Activated CD4-positive, alpha-beta T cell treated with anti-CD3 and anti-CD28 coated beads, Interleukin-2, amount 10 ng/mL, durations not matched to agents 7 days and 5 days (primary cell): ENCODE results near the gene ABHD17C. TPM values are rescaled to one million over a fixed set of nuclear protein-coding genes. Genes with fewer than 3 reads are reported as not detected.
A peak's percentile ranks its signal among the peaks of the same experiment; 100 is the strongest.

Source experiments
- CTCF ChIA-PET: fragments of 350-600 bp; sonication (Branson Sonifier 250); formaldehyde crosslinking; loops from one replicate; lab custom pipeline; 2021; ENCODE audit warnings: antibody characterized with exemption; lab: Charles Lee
- POLR2A ChIA-PET: fragments of 350-600 bp; sonication (Branson Sonifier 250); formaldehyde crosslinking; loops from one replicate; lab custom pipeline; 2021; ENCODE audit warnings: antibody characterized with exemption; lab: Charles Lee
- DNase-seq: peaks from one replicate; pipeline ENCODE4 v3.0.0-alpha.2; 2020
- H3K27ac Mint-ChIP-seq: one replicate; pipeline ENCODE4 v1.8.0; 2021; ENCODE audit warnings: mild to moderate bottlenecking, moderate library complexity, mixed read lengths
- H3K27me3 Mint-ChIP-seq: one replicate; pipeline ENCODE4 v1.8.0; 2021; ENCODE audit warnings: mixed read lengths
- H3K36me3 Mint-ChIP-seq: one replicate; pipeline ENCODE4 v1.8.0; 2021; ENCODE audit warnings: low read depth, mixed read lengths
- H3K4me1 Mint-ChIP-seq: one replicate; pipeline ENCODE4 v1.8.0; 2021; ENCODE audit warnings: mixed read lengths
- H3K4me3 Mint-ChIP-seq: one replicate; pipeline ENCODE4 v1.8.0; 2021; ENCODE audit warnings: mild to moderate bottlenecking, moderate library complexity, mixed read lengths
- H3K9me3 Mint-ChIP-seq: one replicate; pipeline ENCODE4 v1.8.0; 2021; ENCODE audit warnings: mixed read lengths
- total RNA-seq, 2 experiments: library from RNA; stranded (reverse); gene quantifications; one replicate each; pipeline ENCODE4 v1.2.3, GENCODE V29; 2021

The ABHD17C gene
- total RNA-seq, 2 experiments from 2014 or later = 4.0 to 5.6 TPM

GRCh38 chr15:80777137-80777536 lies 82.0 kb downstream of the ABHD17C start:
- Mint-ChIP-seq H3K9me3 (no peaks in the 10 kb centered on the region), H3K27ac (no peak overlapping the region), H3K36me3 (no peaks in the 10 kb centered on the region), H3K4me3 (no peak overlapping the region), H3K27me3 (peaks cover 50% of the 10 kb centered on the region), H3K4me1 (peaks cover 11% of the 10 kb centered on the region)
- ChIA-PET CTCF (interaction anchor here (0.9 to 1.6 kb wide), 4 partner anchors 9 to 321 kb away, joined by 3 to 7 read pairs (median 4); no protein-coding TSS in a partner anchor), POLR2A (no interaction called here)
- no peak for DNase-seq

GRCh38 chr15:80777826-80778620 lies 82.9 kb downstream of the ABHD17C start:
- Mint-ChIP-seq H3K36me3 (no peaks in the 10 kb centered on the region), H3K27me3 (peaks cover 59% of the 10 kb centered on the region), H3K4me1 (peaks cover 15% of the 10 kb centered on the region), H3K27ac (no peak overlapping the region), H3K4me3 (no peak overlapping the region), H3K9me3 (no peaks in the 10 kb centered on the region)
- CTCF ChIA-PET = no interaction called here
- POLR2A ChIA-PET = no interaction called here
- no peak for DNase-seq

- no peaks in the 10 kb centered on the region for H3K9me3 Mint-ChIP-seq
- no peaks in the 10 kb centered on the region for H3K36me3 Mint-ChIP-seq
- CTCF ChIA-PET = no interaction called here
- H3K4me3 Mint-ChIP-seq = no peak overlapping the region
- DNase-seq = no peak
- peaks cover 59% of the 10 kb centered on the region for H3K27me3 Mint-ChIP-seq
- POLR2A ChIA-PET = no interaction called here
- H3K27ac Mint-ChIP-seq = no peak overlapping the region
- H3K4me1 Mint-ChIP-seq = peaks cover 21% of the 10 kb centered on the region
Observed at GRCh38 chr15:80778621-80778963, 83.5 kb downstream of the ABHD17C start.

- Mint-ChIP-seq H3K9me3 (no peaks in the 10 kb centered on the region), H3K4me1 (peaks cover 26% of the 10 kb centered on the region), H3K4me3 (peak within 1 kb of the TSS; percentile 61), H3K36me3 (no peaks in the 10 kb centered on the region), H3K27me3 (peaks cover 56% of the 10 kb centered on the region), H3K27ac (no peak within 1 kb of the TSS)
- CTCF ChIA-PET = interaction anchor here (0.6 to 1.2 kb wide), 6 partner anchors 136 to 360 kb away, joined by 3 to 4 read pairs (median 3); no protein-coding TSS in a partner anchor
- DNase-seq = peak; percentile 46
- POLR2A ChIA-PET = no interaction called here
Observed at GRCh38 chr15:80778964-80779657, 84.0 kb downstream of the ABHD17C start, which contains the start of gene CEMIP. TSS of gene CEMIP (plus strand) at chr15:80779370. CDS start at chr15:80873880, 94,510 bp downstream.

- no peak for DNase-seq
- POLR2A ChIA-PET = no interaction called here
- CTCF ChIA-PET = interaction anchor here (0.7 to 1.2 kb wide), 5 partner anchors 137 to 360 kb away, joined by 3 to 4 read pairs (median 3); no protein-coding TSS in a partner anchor
- Mint-ChIP-seq H3K36me3 (no peaks in the 10 kb centered on the region), H3K27ac (no peak overlapping the region), H3K27me3 (peaks cover 54% of the 10 kb centered on the region), H3K4me1 (peaks cover 26% of the 10 kb centered on the region), H3K9me3 (no peaks in the 10 kb centered on the region), H3K4me3 (peak overlapping the region; percentile 61)
Observed at GRCh38 chr15:80779658-80780415, 84.7 kb downstream of the ABHD17C start.

GRCh38 chr15:80780416-80781221 lies 85.5 kb downstream of the ABHD17C start:
- Mint-ChIP-seq H3K4me3 (no peak overlapping the region), H3K9me3 (no peaks in the 10 kb centered on the region), H3K27ac (no peak overlapping the region), H3K4me1 (peaks cover 26% of the 10 kb centered on the region), H3K36me3 (no peaks in the 10 kb centered on the region), H3K27me3 (peaks cover 54% of the 10 kb centered on the region)
- peak; percentile 40 for DNase-seq
- ChIA-PET CTCF (interaction anchor here (1.2 kb wide), 1 partner anchor 190 kb away, joined by 4 read pairs; no protein-coding TSS in a partner anchor), POLR2A (no interaction called here)

- H3K36me3 Mint-ChIP-seq = no peaks in the 10 kb centered on the region
- peaks cover 40% of the 10 kb centered on the region for H3K27me3 Mint-ChIP-seq
- no peak overlapping the region for H3K4me3 Mint-ChIP-seq
- ChIA-PET POLR2A (no interaction called here), CTCF (interaction anchor here (2.0 kb wide), 1 partner anchor 483 kb away, joined by 5 read pairs; no protein-coding TSS in a partner anchor)
- H3K4me1 Mint-ChIP-seq = peaks cover 23% of the 10 kb centered on the region
- H3K27ac Mint-ChIP-seq = no peak overlapping the region
- no peaks in the 10 kb centered on the region for H3K9me3 Mint-ChIP-seq
- DNase-seq = peak; percentile 29
Observed at GRCh38 chr15:80783260-80783659, 88.2 kb downstream of the ABHD17C start.

GRCh38 chr15:80785335-80785734 lies 90.2 kb downstream of the ABHD17C start:
- Mint-ChIP-seq H3K4me3 (no peak overlapping the region), H3K27ac (no peak overlapping the region), H3K36me3 (no peaks in the 10 kb centered on the region), H3K4me1 (peaks cover 19% of the 10 kb centered on the region), H3K9me3 (no peaks in the 10 kb centered on the region), H3K27me3 (peaks cover 31% of the 10 kb centered on the region)
- CTCF ChIA-PET = interaction anchor here (1.3 kb wide), 1 partner anchor 165 kb away, joined by 3 read pairs; no protein-coding TSS in a partner anchor
- POLR2A ChIA-PET = no interaction called here
- DNase-seq = no peak

GRCh38 chr15:80785811-80786354 lies 90.8 kb downstream of the ABHD17C start:
- POLR2A ChIA-PET = no interaction called here
- no peak overlapping the region for H3K4me3 Mint-ChIP-seq
- H3K4me1 Mint-ChIP-seq = peaks cover 19% of the 10 kb centered on the region
- H3K9me3 Mint-ChIP-seq = no peaks in the 10 kb centered on the region
- CTCF ChIA-PET = interaction anchor here (1.0 to 1.3 kb wide), 2 partner anchors 164 to 184 kb away, joined by 3 read pairs; no protein-coding TSS in a partner anchor
- no peaks in the 10 kb centered on the region for H3K36me3 Mint-ChIP-seq
- H3K27me3 Mint-ChIP-seq = peaks cover 31% of the 10 kb centered on the region
- no peak for DNase-seq
- H3K27ac Mint-ChIP-seq = no peak overlapping the region

- H3K36me3 Mint-ChIP-seq = no peaks in the 10 kb centered on the region
- H3K4me3 Mint-ChIP-seq = no peak overlapping the region
- CTCF ChIA-PET = no interaction called here
- POLR2A ChIA-PET = no interaction called here
- no peaks in the 10 kb centered on the region for H3K9me3 Mint-ChIP-seq
- H3K27me3 Mint-ChIP-seq = peaks cover 18% of the 10 kb centered on the region
- DNase-seq = no peak
- peaks cover 19% of the 10 kb centered on the region for H3K4me1 Mint-ChIP-seq
- no peak overlapping the region for H3K27ac Mint-ChIP-seq
Observed at GRCh38 chr15:80787316-80787715, 92.2 kb downstream of the ABHD17C start.

- ChIA-PET CTCF (interaction anchor here (0.7 kb wide), 1 partner anchor 300 kb away, joined by 3 read pairs; no protein-coding TSS in a partner anchor), POLR2A (no interaction called here)
- no peak for DNase-seq
- H3K9me3 Mint-ChIP-seq = no peaks in the 10 kb centered on the region
- H3K36me3 Mint-ChIP-seq = no peaks in the 10 kb centered on the region
- peaks cover 17% of the 10 kb centered on the region for H3K27me3 Mint-ChIP-seq
- no peak overlapping the region for H3K27ac Mint-ChIP-seq
- H3K4me1 Mint-ChIP-seq = peaks cover 9% of the 10 kb centered on the region
- no peak overlapping the region for H3K4me3 Mint-ChIP-seq
Observed at GRCh38 chr15:80788536-80788935, 93.4 kb downstream of the ABHD17C start.
